ENCODE data around the gene C20orf144. TPM values are rescaled to one million over a fixed set of nuclear protein-coding genes. Genes with fewer than 3 reads are reported as not detected.
A peak's percentile ranks its signal among the peaks of the same experiment; 100 is the strongest.

C20orf144 gene
- total and polyA plus RNA-seq, 9 of the 15 experiments (the other 6 are each of a cell fraction or from before 2014, with no cell fraction given) = 0.04 to 0.23 (median 0.11) TPM; not detected in 2

- no peak for TF ChIP-seq ZNF512 (tag; IDR thresholded peaks at IDR 0.05)
- TF ChIP-seq FOXK1 (CRISPR knock-in tag; IDR thresholded peaks at IDR 0.05; ENCODE audit: borderline replicate concordance) = no peak
- no peak for TF ChIP-seq ZNF507 (tag; conservative IDR thresholded peaks at IDR 0.05)
- TF ChIP-seq CBFA2T2 (conservative IDR thresholded peaks at IDR 0.05) = peak; percentile 93
- peak; percentile 89; the same call in 1 of the 2 replicates for TF ChIP-seq KLF16 (IDR thresholded peaks at IDR 0.05)
- no peak for TF ChIP-seq POLR2G (IDR thresholded peaks at IDR 0.05; ENCODE audit: low read depth, low read length)
- peak; percentile 66 for TF ChIP-seq ZBTB7A (IDR thresholded peaks at IDR 0.05; ENCODE audit: borderline replicate concordance, control insufficient read depth, low read depth, low read length)
- TF ChIP-seq MYC (IDR thresholded peaks at IDR 0.05; ENCODE audit: low read depth, low read length) = peak; percentile 51; the same call in 1 of the 2 replicates
- no peak for TF ChIP-seq MYC (CRISPR knock-in tag; IDR thresholded peaks at IDR 0.05; ENCODE audit: borderline replicate concordance, low read depth)
- TF ChIP-seq FOSL1 (tag; conservative IDR thresholded peaks at IDR 0.05) = peak; percentile 97
- TF ChIP-seq SP2 (IDR thresholded peaks at IDR 0.05; ENCODE audit: extremely low read depth, low read depth, low read length, poor library complexity, severe bottlenecking) = no peak
- TF ChIP-seq MEIS2 (IDR thresholded peaks at IDR 0.05; ENCODE audit: partially characterized antibody) = peak; percentile 74
- TF ChIP-seq RAD21 (CRISPR knock-in tag; conservative IDR thresholded peaks at IDR 0.05 in 1 of 2, IDR thresholded peaks at IDR 0.05 in 1 of 2) = peak in 1 of 2 experiments; percentile 20; a peak in 1 of 4 replicates
- no peak for TF ChIP-seq PATZ1 (CRISPR knock-in tag; IDR thresholded peaks at IDR 0.05; ENCODE audit: borderline replicate concordance)
- TF ChIP-seq PBX2 (CRISPR knock-in tag; IDR thresholded peaks at IDR 0.05; ENCODE audit: low read depth) = peak; percentile 26; the same call in 1 of the 2 replicates
- peak; percentile 55 for TF ChIP-seq PBX2 (tag; conservative IDR thresholded peaks at IDR 0.05; ENCODE audit: low read depth)
- no peak for TF ChIP-seq RBFOX2 (IDR thresholded peaks at IDR 0.05; ENCODE audit: low read depth, low read length)
- no peak for TF ChIP-seq ZSCAN32 (CRISPR knock-in tag; IDR thresholded peaks at IDR 0.05)
- TF ChIP-seq MAX (CRISPR knock-in tag; IDR thresholded peaks at IDR 0.05) = peak; percentile 55; the same call in 1 of the 2 replicates
- TF ChIP-seq POLR2AphosphoS5 (IDR thresholded peaks at IDR 0.05; ENCODE audit: control insufficient read depth, insufficient read depth, low read depth, low read length) = peak; percentile 92
- no peak for TF ChIP-seq ZNF699 (CRISPR knock-in tag; IDR thresholded peaks at IDR 0.05; ENCODE audit: insufficient replicate concordance)
- TF ChIP-seq ZNF133 (CRISPR knock-in tag; IDR thresholded peaks at IDR 0.05) = no peak
Measured at GRCh38 chr20:33689973-33690372, 27.8 kb downstream of the C20orf144 start (continued).

Measured in K562 (cell line).